ENCODE measurements around the gene SIRT5. TPM values are rescaled to one million over a fixed set of nuclear protein-coding genes. Genes with fewer than 3 reads are reported as not detected.

The SIRT5 gene
- total and polyA plus RNA-seq, 2 donors from 2014 or later: 12.0 to 16.8 TPM

DNA sequence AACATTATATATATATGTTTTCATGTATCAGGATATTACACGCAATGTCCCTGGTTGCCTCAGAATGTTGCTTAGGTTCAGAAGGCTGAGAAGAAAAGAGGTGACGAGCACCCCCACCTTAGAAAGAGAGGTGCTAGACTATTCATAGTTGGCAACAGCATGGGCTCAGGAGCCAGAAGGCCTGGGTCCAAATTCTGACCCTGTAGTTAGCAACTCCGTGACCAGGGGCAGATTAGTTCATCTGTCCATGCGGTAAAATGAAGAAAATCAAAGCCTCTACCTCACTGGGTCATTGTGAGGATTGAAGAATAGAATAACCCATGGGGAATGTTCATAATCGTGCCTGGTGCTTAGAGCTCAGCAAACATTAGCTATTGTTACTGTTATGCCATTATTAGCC lies 5.4 kb upstream of the SIRT5 start:
- no peaks in the 10 kb centered on the region for H3K27me3 ChIP-seq (ENCODE audit: control insufficient read depth, insufficient read depth, low read length)
- H3K27ac ChIP-seq (ENCODE audit: low read depth in 2 of 2, low read length in 2 of 2): no peak overlapping the region
- no peak overlapping the region for H3K4me3 ChIP-seq (ENCODE audit: low read length in 3 of 3)
- H3K36me3 ChIP-seq (ENCODE audit: control insufficient read depth in 2 of 3, insufficient read depth in 3 of 3, low read length in 3 of 3): no peaks in the 10 kb centered on the region
- no peaks in the 10 kb centered on the region for H3K9me3 ChIP-seq (ENCODE audit: control insufficient read depth in 2 of 3, insufficient read depth in 1 of 3, low read length in 3 of 3)
- TF ChIP-seq, protein P1, sequence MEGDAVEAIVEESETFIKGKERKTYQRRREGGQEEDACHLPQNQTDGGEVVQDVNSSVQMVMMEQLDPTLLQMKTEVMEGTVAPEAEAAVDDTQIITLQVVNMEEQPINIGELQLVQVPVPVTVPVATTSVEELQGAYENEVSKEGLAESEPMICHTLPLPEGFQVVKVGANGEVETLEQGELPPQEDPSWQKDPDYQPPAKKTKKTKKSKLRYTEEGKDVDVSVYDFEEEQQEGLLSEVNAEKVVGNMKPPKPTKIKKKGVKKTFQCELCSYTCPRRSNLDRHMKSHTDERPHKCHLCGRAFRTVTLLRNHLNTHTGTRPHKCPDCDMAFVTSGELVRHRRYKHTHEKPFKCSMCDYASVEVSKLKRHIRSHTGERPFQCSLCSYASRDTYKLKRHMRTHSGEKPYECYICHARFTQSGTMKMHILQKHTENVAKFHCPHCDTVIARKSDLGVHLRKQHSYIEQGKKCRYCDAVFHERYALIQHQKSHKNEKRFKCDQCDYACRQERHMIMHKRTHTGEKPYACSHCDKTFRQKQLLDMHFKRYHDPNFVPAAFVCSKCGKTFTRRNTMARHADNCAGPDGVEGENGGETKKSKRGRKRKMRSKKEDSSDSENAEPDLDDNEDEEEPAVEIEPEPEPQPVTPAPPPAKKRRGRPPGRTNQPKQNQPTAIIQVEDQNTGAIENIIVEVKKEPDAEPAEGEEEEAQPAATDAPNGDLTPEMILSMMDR (IDR thresholded peaks at IDR 0.05; ENCODE audit: borderline replicate concordance, extremely low read depth, insufficient read depth): no peak
- intact Hi-C loops (cut with DNase I): no loop called here
- H3K9ac ChIP-seq (ENCODE audit: low read length in 3 of 3): no peak overlapping the region
- no peak for DNase-seq
- no peak for FAIRE-seq
- peaks cover 0 to 5% (median 4%) of the 10 kb centered on the region in 3 donors for H3K4me1 ChIP-seq (ENCODE audit: control insufficient read depth in 2 of 3, insufficient read depth in 2 of 3, low read depth in 1 of 3, low read length in 3 of 3)

DNA sequence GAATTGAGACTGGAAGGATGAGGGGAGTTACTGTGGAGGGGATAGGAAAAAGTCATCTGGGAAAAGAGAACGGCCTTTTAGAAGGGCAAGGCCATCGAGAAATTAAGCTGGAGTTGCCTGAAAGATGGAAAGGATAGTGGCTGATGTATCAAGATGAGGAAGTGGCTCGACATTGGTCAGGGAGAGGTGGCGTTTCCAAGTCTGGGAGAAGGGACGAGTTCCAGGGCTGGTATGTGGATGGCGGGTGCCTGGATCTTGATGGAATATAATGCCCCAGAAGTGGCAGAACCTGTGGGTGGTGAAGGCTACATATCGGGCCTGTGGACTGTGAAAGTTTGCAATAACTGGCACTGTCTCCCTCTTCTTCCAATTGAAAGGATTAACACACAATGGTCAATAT lies 2.2 kb upstream of the SIRT5 start:
- H3K9ac ChIP-seq (ENCODE audit: low read length in 3 of 3): no peak overlapping the region
- H3K27me3 ChIP-seq (ENCODE audit: control insufficient read depth, insufficient read depth, low read length): no peaks in the 10 kb centered on the region
- intact Hi-C loops (cut with DNase I): no loop called here
- DNase-seq: no peak
- H3K9me3 ChIP-seq (ENCODE audit: control insufficient read depth in 2 of 3, insufficient read depth in 1 of 3, low read length in 3 of 3): peaks cover 0 to 4% (median 0%) of the 10 kb centered on the region in 3 donors
- no peaks in the 10 kb centered on the region for H3K36me3 ChIP-seq (ENCODE audit: control insufficient read depth in 2 of 3, insufficient read depth in 3 of 3, low read length in 3 of 3)
- FAIRE-seq: no peak
- H3K4me1 ChIP-seq (ENCODE audit: control insufficient read depth in 2 of 3, insufficient read depth in 2 of 3, low read depth in 1 of 3, low read length in 3 of 3): peaks cover 0 to 6% (median 5%) of the 10 kb centered on the region in 3 donors
- H3K27ac ChIP-seq (ENCODE audit: low read depth in 2 of 2, low read length in 2 of 2): no peak overlapping the region
- H3K4me3 ChIP-seq (ENCODE audit: low read length in 3 of 3): no peak overlapping the region
- TF ChIP-seq, protein P1 (IDR thresholded peaks at IDR 0.05; ENCODE audit: borderline replicate concordance, extremely low read depth, insufficient read depth): no peak

DNA sequence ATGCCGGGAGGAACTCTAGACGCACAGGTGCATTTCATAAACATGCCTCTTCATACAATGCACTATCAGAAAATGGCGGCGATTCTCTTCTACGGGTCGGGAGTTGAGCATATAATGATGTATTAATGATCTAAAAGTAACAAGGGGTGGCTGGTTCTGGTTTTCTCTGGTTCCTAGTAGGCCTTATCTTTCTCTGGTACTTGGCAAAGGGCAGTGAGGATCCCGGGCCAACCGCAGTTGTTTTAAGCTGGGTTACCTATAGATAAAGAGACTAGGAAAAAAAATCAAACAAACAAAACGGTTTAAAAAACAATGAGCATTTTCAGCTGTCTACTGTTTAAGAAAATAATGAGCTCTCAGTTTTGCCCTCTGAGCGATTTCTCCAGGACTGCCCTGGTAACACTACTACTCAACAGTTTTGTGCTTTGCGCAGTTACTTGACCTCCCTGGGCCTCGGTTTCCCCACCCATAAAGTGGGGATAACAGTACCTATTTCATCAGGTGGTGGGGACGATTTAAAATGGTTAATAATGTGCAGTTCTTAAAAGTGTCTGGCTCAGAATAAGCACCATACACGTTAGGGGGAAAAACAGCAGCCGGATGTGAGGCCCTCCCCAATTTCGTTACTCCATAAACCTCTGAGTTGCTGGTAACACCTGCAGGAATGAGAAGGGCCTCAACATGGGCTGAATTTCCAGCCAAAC lies 1.3 kb upstream of the SIRT5 start:
- Histone ChIP-seq H3K27me3 (ENCODE audit: control insufficient read depth, insufficient read depth, low read length) (no peaks in the 10 kb centered on the region), H3K27ac (ENCODE audit: low read depth in 2 of 2, low read length in 2 of 2) (peak overlapping the region in 1 of 2 donors; percentile 54), H3K36me3 (ENCODE audit: control insufficient read depth in 2 of 3, insufficient read depth in 3 of 3, low read length in 3 of 3) (no peaks in the 10 kb centered on the region), H3K4me3 (ENCODE audit: low read length in 3 of 3) (peak overlapping the region; percentile 75 to 81 (median 76)), H3K9ac (ENCODE audit: low read length in 3 of 3) (peak overlapping the region in 2 of 3 donors; percentile 83), H3K4me1 (ENCODE audit: control insufficient read depth in 2 of 3, insufficient read depth in 2 of 3, low read depth in 1 of 3, low read length in 3 of 3) (peaks cover 0 to 6% (median 5%) of the 10 kb centered on the region in 3 donors), H3K9me3 (ENCODE audit: control insufficient read depth in 2 of 3, insufficient read depth in 1 of 3, low read length in 3 of 3) (peaks cover 0 to 4% (median 0%) of the 10 kb centered on the region in 3 donors)
- intact Hi-C loops (cut with DNase I): no loop called here
- DNase-seq: no peak
- FAIRE-seq: no peak
- TF ChIP-seq, protein P1 (IDR thresholded peaks at IDR 0.05; ENCODE audit: borderline replicate concordance, extremely low read depth, insufficient read depth): no peak
